T follicular helper cell (primary cell): ENCODE results near the gene NACA2.
"Not testable (repeated sequence)": the region's sequence is repeated elsewhere in the genome, so short reads cannot be mapped to it uniquely, and the experiment has no call there.

Source experiments
- DNase-seq: peaks from one replicate; pipeline ENCODE4 v3.0.0-alpha.2; 2020; ENCODE audit warnings: low read depth

The NACA2 gene

DNA sequence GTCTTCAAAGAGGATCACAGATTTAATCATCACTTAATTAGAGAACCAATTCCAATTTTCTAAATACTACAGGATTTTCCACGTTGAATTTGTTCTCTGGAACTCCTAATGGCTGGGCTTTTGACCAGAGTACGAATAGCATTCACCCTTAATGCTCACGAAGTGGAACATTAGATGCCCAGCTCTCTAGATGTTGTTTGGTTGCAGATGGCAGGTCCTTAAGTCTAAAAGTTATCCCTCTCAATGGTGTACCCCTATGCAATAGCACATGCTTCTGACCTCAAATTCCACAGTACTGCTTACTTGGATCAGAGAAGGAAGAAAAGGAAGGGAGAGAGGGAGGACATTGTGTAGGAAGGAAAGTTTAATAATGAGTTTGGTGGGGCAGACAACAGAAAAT is 8.6 kb upstream of the NACA2 start:
- DNase-seq, result no peak

DNA sequence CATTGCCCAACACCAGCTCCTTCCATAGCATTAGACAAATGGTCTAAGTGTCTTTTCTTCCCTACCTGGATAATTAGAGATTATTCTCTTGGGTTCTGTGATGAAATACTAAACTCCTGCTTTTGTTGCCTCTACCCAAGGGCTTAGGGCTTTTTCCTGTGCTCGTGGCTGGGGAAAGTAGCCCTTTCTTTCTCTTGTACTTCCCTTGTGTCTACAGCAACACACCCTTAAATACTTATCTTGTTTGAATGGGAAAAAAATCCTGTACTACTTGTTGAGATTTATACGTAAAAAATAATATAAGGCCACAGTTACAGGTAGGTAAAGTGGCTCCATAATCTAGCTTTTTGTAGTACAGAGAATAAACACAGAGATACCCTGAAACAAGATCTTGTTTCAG is 7.0 kb upstream of the NACA2 start:
- DNase-seq, result no peak

DNA sequence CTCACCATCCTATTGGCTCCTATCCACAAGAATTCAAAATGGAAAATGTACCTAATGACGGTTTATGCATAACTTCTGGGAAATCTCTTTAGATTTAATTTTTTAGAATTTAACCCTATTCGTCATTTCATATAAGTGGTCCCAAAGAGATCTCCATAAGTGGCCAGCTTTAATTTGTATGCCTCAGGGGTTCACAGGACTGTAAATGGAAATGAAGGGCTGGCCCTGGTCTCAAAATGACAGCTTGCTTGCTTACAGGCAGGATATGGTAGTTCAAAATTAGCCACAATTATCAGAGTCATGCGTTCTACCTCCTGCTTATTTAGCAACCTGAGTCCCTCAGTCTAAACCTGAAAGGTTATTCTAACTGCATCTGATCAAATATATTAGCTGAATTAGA is 6.6 kb upstream of the NACA2 start:
- DNase-seq, result no peak

DNA sequence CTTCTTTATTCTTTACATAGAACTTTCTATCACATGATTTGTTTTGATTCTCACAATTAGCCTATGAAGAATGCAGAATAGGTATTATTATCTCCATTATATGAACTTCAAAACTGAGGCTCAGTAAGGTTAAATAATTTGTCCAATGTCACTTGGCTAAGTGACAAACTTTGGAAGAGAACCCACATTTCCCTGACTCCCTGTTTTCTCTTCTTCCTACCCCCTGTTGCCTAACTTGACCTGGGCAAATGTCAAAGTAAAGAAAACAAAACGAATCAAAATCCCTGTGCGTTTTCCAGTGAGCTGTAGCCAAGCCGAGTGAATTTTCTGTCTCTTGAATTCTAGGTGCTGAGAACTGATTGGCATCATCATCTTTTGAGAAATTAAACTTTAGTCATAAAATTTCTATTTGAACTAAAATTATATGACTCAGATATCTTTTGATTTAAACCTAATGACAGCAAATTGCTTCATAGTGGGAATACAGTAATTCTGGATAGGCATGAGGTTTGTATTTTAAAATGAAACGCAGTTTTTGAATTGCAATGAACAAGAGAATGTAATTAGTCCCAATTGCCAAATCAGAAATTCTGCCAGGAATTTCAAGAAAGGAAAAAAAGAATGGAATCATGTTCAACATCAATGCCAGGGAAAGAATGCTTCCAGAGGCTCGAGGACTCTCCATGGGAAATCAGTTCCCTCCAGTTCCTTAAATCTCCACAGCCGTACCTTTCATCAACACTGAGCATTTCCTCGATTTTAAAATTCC is 4.6 kb upstream of the NACA2 start:
- no peak for DNase-seq

DNA sequence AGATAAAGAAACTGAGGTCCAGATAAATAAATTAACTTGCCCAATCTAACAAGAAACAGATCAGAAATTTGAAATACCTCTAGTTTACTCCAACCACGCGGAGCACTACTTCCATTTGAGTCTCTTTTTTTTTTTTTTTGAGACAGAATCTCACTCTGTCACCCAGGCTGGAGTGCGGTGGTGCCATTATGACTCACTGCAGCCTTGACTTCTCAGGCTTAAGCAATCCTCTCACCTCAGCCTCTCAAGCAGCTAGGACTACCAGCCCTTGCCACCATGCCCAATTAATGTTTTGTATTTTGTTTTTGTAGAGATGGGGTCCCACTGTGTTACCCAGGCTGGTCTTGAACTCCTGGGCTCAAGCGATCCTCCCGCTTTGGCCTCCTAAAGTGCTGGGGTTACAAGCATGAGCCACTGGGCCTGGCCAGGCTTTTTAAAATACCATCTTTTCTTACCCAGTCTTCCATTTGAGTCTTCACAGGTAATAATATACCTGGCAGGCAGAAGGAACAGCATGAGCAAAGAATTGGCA is 3.3 kb upstream of the NACA2 start:
- no peak for DNase-seq

DNA sequence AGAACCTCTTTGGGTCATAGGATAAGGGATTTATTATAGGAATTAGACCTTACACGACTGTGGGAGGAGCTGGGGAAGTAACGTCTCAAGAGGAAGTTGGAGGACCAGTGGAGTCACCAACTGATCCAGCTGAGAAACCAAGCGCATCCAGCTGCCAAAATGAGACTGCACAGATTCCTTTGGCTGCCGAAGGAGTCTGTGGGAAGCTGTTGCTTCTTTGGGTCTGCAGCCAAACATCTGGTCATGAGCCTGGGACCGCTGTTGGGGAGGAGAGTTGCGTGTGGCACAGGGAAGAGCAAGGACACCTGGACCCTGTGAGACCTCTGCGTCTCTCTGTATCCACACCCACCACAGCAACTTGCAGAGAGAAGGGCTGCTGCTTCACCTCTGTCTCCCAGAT is 2.4 kb upstream of the NACA2 start:
- DNase-seq, result no peak

DNA sequence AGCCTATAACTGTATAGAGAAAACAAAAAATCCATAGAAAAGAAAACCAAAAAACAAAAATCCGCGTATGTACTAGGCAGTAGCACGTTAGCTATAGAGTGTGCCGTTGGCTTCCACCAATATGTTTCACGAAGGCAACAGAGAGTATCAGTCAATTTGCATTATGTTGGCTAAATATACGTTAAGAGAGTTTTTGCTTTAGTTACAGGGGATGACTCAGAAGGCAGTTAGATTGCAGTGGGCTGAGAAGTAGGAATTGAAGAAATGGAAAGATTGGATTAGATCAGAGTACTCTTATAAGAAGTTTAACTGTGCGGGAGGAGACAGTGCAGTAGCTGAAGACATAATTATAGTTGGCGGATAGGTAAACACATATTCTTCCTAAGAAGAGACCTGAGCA is 911 bp upstream of the NACA2 start:
- DNase-seq, result no peak

DNA sequence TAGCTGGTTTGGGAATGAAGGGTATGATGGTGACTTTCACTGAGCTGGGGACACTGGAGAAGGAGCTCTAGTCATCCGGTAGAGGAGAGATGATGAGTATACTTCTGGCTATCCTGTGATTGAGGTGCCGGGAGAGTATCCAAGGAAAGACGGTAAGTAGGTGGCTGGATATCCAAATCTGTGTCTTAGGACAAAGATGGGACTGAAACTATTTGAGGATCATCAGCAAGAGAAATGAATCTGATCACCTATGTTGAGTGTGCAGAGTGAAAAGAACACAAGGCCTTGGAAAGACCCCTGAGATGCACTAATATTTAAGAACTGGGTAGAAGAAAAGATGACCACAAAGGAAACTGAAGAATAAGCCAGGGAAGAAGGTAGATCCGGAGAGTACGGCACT is 1.0 kb downstream of the NACA2 start:
- DNase-seq, result no peak

DNA sequence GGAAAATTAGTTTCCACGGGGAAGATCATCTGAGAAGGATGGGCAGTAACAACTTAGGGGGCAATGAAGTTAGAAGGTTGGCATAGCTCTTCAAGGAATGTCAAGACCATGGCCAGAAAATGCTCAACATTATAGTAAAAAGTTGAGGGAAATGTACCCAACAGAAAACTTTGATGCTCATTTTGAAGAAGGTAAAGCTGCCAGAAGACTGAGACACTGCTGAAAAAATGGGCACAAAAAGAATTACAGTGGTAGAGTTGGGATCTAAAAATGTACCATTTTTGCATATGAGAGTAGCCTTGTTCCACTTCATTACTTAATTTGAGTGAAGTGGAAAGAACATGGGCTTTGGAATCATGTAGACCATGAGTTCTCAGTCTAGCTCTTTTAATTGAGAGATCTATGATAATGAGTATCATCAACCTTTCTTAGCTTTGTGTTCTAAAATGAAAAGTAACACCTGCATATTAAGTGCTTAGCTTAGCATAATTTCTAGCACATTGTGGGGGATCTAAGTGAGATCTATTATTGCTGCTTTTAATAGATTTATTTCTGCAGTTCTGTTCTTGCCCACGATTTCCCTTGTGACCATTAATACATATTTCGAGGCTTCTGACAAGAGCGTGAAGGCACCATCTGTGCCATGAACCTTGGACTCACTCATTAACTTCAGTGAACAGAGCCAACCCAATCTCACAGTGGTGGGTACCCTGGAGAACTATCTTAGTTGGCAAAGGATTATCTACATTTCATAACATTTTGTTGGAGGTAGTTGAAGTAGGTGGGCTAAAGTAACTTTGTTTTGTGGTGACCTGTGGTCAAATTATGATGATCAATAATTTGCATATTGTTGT is 3.0 kb downstream of the NACA2 start:
- no peak for DNase-seq

DNA sequence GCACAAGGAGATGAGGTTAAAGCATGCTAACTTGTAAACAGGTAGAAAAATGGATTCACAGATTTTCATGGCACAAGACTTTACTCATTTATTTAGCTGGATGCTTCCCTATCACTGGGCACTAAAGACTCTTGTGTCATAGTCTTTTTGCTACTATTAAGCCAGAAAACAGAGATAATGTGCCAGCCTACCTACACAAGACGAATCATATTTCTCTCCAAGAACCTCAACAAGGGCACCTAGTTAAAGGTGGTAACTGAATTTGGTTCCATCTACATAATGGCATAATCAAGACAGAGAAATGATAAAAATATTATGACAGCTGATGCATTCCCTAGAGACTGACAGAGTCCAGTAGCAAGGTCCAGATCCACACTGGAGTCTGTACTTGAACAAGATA is 3.8 kb downstream of the NACA2 start:
- no peak for DNase-seq

DNA sequence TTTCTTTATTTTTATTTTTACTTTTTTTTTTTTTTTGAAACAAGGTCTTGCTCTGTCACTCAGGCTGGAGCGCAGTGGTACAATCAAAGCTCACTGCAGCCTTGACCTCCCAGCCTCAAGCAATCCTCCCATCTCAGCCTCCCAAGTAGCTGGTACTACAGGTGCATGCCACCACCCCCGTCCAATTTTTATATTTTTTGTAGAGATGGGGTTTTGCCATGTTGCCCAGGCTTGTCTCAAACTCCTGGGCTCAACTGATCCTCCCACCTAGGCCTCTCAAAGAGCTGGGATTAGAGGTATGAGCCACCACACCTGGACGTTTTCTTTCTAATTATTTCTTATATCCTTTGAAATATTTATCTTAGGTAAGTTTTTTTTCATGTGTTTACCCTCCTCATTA is 4.4 kb downstream of the NACA2 start:
- DNase-seq, result not testable (repeated sequence)

DNA sequence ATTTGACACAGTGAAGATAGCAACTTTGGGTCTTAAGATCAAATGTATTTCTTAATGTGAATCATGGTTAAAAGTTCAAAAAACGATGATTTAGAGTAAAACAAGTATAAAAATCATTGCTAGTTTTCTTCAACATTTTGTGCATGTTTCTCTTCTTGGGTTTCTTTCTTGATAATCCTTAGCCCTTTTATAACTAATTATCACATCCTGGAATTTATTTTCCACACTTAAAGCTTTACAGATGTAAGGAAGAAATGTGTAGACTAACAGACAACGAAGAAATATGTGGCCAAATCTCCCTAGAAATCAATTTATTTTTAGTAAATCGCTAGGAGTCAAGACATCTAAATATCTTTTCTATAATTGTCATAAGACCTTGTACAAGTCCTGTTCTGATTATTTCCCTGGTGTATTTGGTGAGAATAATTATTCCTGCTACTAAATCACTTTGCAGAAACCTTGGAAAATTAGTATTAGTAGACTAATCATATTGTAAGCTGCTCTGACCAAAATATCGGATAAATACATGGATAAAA is 4.9 kb downstream of the NACA2 start:
- no peak for DNase-seq

DNA sequence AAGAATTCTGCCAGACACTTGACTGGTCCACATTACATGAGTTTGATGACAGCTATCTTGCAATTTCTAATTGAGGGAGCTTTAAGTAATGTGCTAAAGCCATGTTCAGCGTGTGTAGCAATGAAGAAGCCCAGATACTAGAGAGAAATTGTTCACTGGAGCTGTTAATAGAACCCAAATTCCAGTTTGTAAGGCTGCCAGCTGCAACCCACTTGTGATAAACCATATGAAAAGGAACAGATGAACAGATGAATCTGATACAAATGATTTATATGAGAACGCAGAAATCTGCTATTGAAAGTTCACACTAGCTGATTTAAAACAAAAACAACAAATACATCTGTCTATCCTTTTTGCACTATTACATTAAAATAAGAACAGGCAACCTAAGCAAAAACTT is 6.2 kb downstream of the NACA2 start:
- no peak for DNase-seq

DNA sequence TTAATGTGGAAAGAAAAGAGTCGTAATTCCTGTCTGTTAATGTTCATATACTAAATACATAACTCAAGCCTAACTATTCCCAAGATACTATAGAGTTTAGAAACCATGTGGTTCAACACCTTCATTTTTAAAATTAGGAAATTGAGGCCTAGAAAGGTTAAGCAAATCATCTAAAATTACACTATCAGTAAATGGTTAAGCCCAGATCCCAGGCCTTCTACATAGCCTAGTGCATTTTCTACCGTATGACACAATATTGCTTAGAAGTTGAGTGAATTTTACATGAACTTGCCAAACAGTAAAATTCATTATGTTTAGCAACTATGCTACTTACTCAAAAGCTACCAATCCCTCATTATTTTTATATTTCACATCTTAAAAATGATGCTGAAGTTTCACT is 6.8 kb downstream of the NACA2 start:
- no peak for DNase-seq

DNA sequence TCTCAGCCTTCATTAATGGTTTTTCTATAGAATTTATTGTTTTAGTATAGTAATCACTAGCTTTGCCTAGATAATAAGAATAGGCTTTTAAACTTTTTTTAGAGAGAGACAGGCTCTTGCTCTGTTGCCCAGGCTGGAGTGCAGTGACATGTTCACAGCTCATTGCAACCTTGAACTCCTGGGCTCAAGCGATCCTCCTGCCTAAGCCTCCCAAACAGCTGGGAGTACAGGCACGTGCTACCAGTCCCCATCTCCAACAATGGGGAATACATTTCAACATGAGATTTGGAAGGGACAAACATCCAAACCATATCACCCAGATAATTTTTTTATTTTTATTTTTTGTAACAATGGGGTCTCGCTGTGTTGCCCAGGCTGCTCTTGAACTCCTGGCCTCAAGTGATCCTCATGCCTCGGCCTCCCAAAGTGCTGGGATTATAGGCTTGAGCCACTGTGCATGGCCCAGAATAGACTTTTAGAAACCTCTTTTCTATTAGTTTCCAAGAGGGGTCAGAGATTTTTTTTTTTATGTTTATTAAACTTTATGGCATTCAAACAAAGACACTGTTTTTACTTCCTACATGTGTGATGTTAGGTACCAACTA is 7.3 kb downstream of the NACA2 start:
- DNase-seq, result no peak

DNA sequence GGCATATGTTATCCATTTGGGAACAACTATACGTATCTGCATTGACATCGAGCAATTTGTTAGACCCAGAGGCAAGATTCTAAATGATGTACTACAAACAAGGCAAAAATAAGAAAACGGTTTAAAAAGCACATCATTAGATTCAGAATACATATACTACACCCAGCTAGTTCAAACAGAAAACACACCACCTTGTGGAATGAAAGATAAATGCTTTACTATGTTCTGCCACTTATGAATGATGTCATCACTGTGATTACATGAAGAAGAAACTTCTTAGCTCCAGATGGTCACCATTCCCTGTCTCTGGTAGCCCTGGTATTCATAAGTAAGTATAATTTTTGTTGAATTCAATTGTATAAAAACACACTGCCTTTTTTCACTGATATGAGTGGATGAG is 7.8 kb downstream of the NACA2 start:
- no peak for DNase-seq

DNA sequence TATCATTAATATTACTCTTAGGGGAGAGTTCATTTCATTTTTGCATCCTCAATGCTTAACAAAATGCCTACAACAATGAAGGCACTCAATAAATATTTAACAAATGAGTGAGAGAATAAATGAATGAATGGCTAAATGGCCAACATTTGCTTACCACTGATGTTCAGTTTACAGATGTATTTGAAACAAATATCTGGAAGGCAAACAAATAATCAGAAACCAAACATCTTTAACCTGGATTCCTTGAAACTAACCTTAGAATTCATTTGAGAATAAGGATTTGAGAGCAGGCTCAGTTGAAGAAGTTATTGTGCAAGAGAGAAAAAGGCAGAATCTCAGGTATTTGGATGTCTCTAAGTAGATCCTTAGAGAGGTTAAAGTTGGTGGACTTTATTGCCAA is 8.4 kb downstream of the NACA2 start:
- no peak for DNase-seq

DNA sequence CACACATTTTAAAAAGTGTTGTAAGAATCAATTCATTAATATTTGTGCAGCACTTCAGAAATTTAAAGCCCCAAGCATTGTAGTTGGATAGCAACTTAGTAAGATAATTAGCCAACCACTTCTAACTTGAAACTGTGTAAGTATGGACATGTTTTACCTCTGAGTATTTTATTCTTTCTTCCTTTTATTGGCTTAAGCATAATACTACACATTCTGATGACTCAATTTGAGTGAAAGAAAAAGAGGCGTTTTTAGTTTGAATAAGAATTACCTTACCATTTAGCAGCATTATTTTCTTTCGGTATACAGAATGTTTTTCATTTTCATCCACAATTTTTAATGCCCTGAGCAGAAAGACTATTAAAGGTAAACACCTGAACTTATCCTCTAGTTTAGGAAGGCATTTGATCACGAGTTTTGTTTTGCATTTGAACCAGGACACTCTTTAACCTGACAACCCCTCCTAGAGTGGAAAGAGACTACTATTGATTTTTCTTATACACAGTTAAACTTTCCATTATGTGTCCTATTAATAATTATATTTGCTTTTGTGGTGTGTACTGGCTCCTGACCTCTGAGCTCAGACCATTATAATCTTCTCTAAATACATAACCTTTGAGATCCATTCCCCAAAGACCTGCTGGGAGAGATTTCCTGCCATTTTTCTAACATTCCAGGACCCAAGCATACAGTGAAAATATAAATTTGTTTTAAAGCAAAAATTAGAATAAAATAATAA is 9.2 kb downstream of the NACA2 start:
- DNase-seq, result no peak

DNA sequence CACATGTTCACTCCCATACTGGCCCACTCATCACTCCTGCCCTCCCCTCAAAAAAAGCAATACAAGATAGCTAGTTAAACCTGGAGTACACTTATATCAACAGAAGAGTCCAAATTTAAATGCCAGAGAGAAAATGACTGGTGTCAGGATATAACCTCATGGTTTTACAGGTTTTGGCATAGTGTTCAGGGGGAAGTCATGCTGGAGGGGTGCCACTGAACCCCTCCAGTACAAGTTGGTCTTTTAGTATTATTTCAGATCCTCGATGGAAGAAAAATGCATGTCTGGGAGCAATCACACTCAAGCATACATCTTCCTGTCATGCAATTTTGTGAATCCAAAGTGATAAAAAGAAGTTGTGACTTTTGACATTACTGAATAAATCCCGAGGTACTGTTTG is 10.5 kb downstream of the NACA2 start:
- no peak for DNase-seq

DNA sequence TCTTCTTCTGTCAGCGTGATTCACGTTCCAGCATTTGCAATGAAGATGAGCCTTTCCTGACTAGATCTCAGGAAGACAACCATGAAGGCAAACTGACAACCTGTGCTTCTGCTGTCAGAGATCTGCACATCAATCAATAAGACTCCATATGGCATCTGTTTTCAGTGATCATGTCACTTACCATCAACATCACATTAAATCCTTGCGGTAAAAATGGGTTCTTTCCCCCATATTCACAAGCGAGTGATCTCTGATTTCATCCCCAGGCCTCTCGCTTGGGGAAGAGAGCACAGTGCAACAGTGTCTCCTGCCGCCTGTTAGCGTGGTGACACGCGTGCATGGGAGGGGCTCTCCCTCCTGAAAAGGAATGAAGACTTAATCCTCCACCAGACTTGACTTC is 11.1 kb downstream of the NACA2 start:
- no peak for DNase-seq

DNA sequence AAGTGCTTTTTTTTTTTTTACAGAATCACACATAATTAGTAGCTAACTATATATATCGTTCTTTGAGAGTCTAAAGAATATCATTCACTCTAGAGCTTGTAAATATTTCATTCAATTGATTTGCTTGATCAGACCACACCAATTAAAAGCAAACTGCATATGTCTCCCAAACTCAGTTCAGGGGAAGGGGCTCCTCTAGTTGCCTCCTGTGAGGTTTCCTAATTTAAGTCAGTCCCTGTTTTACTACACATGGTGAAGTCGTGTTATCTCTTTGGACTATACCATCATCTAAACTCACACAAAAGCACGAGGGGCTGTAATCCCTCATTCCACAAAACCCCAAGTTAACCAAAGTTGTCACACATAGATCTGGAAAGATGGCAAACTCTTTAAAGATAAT is 11.7 kb downstream of the NACA2 start:
- DNase-seq, result no peak

DNA sequence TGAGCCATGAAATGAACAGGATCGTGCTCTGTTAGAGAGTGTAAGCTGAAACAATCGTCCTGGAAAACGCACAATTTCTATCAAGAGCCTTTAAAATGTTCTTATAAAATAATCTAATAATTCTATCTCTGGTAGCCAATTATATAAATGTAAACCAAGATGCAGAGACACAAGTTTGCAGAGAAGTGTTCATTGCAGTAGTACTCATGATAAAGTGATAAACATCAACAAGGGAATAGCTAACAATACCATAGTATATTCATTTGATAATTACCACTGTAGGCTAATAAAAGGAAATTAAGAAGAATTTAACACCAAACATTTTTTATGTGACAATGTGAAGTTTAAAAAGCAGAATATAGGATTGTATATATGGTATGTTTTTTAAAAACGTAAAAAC is 12.4 kb downstream of the NACA2 start:
- DNase-seq, result no peak
